ENCODE data around the gene CCSER1.
"Not testable (repeated sequence)": the region's sequence is repeated elsewhere in the genome, so short reads cannot be mapped to it uniquely, and the experiment has no call there.

The CCSER1 gene

DNA sequence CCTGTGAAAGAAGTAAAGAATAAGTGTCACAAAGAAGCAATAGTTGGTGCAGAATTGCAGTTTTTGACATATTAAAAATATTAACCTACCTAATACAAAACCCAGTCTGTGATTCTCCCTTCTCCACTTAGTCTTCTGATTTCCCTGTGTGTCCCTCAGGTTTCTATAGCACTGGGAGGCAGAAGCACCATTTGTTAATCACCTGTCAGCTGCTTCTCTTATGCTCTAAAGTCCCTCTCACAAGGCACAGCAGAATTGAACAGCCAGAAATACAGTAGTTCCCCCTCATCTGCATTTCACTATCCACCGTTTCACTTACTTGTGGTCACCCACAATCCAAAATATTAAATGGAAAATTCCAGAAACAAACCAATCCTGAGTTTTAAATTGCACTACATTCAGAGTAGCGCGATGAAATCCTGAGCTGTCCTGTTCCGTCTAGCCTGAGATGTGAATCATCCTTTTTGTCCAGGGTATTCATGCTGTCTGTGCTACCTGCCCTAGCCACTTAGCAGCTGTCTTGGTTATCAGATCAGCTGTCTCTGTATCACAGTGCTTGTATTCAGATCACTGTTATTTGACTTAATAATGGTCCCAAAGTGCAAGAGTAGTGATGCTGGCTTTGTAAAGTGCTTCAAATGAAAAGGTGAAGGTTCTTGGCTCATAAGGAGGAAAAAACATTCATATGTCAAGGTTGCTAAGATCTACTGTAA is 1192.5 kb downstream of the CCSER1 start:
- H3K4me1 Mint-ChIP-seq: no peaks in the 10 kb centered on the region
- H3K27ac Mint-ChIP-seq: no peak overlapping the region
- H3K9me3 Mint-ChIP-seq: peaks cover 6% of the 10 kb centered on the region
- no peak overlapping the region for H3K4me3 Mint-ChIP-seq
- no peaks in the 10 kb centered on the region for H3K36me3 Mint-ChIP-seq
- H3K27me3 Mint-ChIP-seq: no peaks in the 10 kb centered on the region

DNA sequence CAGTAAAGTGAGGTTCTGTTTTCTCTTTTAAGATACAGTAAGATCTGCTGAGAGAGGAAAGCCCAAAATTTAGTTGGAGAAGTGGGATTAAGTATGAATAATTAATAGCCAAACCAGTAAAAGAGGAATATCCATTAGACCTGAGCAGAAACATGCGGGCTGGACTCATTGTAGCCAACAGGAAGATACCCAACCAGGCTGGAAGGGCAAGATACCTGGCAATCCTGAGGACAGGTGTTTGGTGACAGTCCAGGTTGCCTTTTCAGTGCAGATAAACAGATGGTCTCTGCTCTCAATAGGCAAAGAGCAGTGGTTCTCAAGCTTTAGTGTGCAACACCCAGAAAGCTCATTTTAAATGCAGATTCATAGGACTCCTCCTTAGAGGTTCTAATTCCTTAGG is 1195.8 kb downstream of the CCSER1 start:
- no peak overlapping the region for H3K27ac Mint-ChIP-seq
- H3K9me3 Mint-ChIP-seq: no peaks in the 10 kb centered on the region
- no peaks in the 10 kb centered on the region for H3K27me3 Mint-ChIP-seq
- H3K4me1 Mint-ChIP-seq: no peaks in the 10 kb centered on the region
- H3K4me3 Mint-ChIP-seq: no peak overlapping the region
- no peaks in the 10 kb centered on the region for H3K36me3 Mint-ChIP-seq

DNA sequence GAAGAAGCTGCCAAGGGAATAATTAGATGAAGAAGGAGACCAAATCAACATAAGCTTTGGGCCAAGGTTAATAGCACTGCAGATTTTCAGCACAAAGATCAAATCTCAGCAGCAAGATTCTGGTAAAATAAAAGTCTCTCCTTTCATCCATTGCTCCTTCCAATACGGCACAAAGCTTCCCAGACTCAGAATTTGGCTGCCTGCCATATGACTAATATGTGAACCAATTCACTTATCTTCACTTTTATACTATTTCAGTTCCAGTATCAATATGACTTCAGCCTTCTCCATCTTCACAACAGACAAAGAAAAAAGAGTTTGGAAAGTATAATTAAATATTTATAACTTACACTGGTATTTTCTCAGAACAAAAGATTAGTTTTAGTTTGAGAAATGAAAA is 1198.3 kb downstream of the CCSER1 start:
- Mint-ChIP-seq H3K4me1 (no peaks in the 10 kb centered on the region), H3K36me3 (no peaks in the 10 kb centered on the region), H3K27ac (no peak overlapping the region), H3K27me3 (no peaks in the 10 kb centered on the region), H3K9me3 (peaks cover 5% of the 10 kb centered on the region), H3K4me3 (no peak overlapping the region)

DNA sequence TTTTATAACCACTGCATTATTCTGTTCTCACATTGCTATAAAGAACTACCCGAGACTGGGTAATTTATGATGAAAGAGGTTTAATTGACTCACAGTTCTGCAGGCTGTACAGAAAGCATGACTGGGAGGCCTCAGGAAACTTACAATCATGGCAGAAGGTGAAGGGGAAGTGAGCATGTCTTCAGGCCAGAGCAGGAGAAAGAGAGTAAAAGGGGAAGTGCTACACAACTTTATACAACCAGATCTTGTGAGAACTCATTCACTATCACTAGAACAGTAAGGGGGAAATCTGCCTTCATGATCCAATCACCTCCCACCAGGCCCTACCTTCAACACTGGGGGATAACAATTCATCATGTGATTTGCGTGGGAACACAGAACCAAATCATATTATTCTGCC is 1199.0 kb downstream of the CCSER1 start:
- not testable (repeated sequence) for H3K4me1 Mint-ChIP-seq, H3K36me3 Mint-ChIP-seq, H3K27me3 Mint-ChIP-seq, H3K9me3 Mint-ChIP-seq, H3K4me3 Mint-ChIP-seq, H3K27ac Mint-ChIP-seq

DNA sequence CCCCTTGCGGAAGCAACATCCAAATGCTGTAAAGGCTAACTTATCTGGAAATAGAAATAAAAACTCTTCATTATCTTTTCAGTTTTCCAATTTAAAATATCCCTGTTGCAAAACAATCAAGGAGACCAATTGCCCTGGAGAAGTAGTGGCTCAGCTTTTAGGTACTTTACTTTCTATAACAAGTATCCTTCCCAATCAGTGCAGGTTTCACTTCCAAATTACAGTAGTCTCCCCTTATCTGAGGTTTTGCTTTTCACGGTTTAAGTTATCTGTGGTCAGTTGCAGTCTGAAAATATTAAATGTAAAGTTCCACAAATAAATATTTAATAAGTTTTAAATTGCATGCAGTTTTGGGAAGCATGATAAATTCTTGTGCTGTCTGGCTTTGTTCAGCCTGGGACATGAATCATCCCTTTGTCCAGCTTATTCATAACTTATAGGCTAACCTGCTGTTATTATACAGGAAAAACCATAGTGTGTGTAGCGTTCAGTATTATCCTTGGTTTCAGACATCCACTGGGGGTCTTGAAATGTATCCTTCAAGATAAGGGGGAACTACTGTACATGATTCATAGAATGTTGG is 1203.5 kb downstream of the CCSER1 start:
- H3K4me3 Mint-ChIP-seq: no peak overlapping the region
- H3K36me3 Mint-ChIP-seq: no peaks in the 10 kb centered on the region
- H3K27ac Mint-ChIP-seq: no peak overlapping the region
- H3K9me3 Mint-ChIP-seq: peaks cover 5% of the 10 kb centered on the region
- H3K27me3 Mint-ChIP-seq: no peaks in the 10 kb centered on the region
- no peaks in the 10 kb centered on the region for H3K4me1 Mint-ChIP-seq

DNA sequence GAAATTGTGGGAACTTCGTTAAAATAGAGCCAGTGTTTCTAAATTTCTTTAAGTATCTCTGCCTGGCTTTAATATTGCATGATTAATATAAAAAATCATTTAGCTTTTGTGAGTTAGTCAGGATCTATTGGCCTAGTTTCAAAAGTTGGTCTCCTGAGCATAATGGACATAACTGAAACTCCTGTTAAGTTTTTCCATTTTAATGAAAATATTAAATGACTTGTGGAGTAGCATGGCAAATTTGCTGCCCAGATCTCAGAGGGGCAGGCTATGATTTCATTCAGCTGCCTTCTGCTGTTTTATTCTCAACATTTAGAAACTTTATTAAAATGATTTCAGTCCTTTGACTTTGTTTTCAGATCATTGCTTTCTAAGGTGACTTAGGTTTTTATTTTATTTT is 1213.6 kb downstream of the CCSER1 start:
- H3K27ac Mint-ChIP-seq: no peak overlapping the region
- no peaks in the 10 kb centered on the region for H3K36me3 Mint-ChIP-seq
- H3K27me3 Mint-ChIP-seq: no peaks in the 10 kb centered on the region
- H3K4me1 Mint-ChIP-seq: no peaks in the 10 kb centered on the region
- H3K4me3 Mint-ChIP-seq: no peak overlapping the region
- no peaks in the 10 kb centered on the region for H3K9me3 Mint-ChIP-seq

DNA sequence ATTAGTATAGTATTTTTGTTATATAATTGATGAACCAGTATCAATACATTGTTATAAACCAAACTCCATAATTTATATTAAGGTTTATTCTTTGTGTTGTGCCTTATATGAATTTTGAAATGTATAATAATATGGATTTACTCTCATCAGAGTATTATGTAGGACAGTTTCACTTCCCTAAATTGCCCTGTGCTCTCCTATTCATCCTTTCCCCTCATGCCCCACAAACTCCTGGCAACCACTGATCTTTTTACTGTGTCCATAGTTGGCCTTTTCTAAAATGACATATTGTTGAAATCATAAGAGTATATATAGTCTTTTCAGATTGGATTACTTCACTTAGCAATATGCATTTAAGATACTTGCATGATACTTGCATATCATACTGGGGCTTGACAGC is 1218.4 kb downstream of the CCSER1 start:
- Mint-ChIP-seq H3K27ac (no peak overlapping the region), H3K4me1 (no peaks in the 10 kb centered on the region), H3K4me3 (no peak overlapping the region), H3K36me3 (no peaks in the 10 kb centered on the region), H3K27me3 (no peaks in the 10 kb centered on the region), H3K9me3 (no peaks in the 10 kb centered on the region)

DNA sequence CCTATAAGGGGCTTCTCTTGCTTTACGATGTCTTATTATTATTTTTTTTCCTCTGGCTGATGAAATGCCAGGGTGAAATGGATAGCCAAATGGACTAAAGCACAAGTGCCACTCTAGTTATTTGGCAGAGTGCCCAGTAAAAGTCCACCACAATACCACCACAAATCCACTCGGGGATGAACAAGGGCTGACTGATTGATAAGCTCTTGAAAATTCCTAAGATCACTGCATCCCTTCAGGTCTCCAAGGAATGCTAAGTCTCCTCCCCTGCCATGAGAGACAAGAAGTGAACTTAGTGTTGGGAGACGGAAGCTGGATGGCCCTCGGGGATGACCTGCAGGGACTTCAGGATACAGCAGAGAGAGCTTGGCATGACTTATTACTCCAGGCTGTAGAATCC is 1229.3 kb downstream of the CCSER1 start:
- H3K4me3 Mint-ChIP-seq, H3K4me1 Mint-ChIP-seq, H3K36me3 Mint-ChIP-seq, H3K9me3 Mint-ChIP-seq, H3K27me3 Mint-ChIP-seq, H3K27ac Mint-ChIP-seq: not testable (repeated sequence)

DNA sequence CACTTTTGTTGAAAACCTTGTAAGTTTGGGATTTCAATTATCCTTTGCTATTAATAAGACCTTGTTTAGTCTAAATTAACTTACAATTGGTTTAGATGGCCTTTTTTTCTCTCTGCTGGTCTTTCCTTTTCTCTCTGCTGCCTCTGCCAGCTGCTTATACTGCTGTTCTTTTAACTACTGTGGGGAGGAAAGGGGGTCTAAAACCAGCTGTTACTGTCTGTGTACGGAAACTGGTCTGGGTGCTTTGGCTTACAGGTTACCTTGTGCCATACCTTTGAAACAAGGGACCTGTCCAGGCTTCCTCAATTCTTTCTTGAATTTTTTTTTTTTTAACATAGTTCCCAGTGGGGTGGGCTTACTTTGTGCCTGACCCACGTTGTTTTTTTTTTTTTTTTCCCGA is 1230.8 kb downstream of the CCSER1 start:
- not testable (repeated sequence) for H3K27me3 Mint-ChIP-seq, H3K27ac Mint-ChIP-seq, H3K4me3 Mint-ChIP-seq, H3K9me3 Mint-ChIP-seq, H3K36me3 Mint-ChIP-seq, H3K4me1 Mint-ChIP-seq

DNA sequence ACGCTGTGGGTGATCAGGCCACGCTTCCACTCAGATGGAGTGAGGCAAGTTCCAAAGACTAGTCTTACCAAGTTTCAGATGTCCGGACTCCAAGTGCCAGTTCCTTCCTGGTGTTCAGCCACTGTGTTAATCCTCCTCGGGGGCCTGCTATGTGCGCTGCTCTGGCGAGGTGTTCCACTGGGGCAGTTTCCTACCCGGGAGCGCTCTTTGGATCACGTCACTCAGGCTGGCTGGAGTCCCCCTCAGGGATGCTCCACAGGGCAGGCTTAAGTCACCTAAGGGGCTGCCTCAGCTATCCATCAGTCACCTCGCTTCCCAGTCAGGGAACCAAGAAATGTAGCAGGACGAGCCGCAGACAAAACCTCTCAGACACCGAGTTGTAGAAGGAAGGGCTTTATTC is 1231.4 kb downstream of the CCSER1 start:
- H3K9me3 Mint-ChIP-seq, H3K36me3 Mint-ChIP-seq, H3K4me3 Mint-ChIP-seq, H3K4me1 Mint-ChIP-seq, H3K27me3 Mint-ChIP-seq, H3K27ac Mint-ChIP-seq: not testable (repeated sequence)

DNA sequence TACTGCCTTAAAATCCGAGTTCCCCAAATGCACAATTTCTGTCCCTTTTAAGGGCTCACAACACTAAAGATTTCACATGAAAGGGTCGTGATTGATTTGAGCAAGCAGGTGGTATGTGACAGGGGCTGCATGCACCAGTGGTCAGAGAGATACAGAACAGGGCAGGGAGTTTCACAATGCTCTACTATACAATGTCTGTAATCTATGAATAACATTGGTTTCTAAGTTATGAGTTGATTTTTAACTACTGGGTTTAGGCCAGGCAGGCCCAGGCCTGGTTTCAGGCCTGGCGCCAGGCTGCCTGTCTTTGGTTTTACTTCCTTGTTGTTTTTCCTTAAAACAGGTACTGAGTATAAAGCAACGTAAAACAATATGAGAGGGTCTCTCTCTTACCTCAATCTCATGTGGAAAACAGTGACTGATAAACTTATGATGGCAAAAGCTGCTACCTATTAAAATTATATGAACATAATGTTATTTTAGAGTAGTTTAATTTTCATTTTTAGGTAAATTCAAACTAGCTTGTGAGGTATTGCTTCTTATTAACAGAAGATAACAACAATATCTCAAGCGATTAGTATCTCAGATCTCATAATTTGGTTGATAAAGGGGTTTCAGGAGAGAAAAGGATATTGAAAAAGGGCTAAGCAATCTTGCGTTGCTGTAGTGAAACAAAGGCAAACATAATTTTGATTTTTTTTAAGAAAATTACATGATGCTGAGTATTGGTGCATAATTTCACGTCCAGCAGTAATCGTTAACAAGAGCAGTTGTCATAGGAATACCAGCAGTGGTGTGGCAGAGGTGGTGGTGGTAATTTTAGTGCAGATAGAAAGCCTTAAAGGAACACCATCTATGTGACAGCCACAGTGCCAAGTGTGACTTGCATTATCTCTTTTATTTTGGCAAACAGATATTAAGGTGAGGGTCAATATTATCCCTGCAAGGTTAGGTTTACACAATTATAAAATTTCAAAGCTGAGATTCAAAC is 1232.1 kb downstream of the CCSER1 start:
- Mint-ChIP-seq H3K9me3 (no peaks in the 10 kb centered on the region), H3K4me3 (no peak overlapping the region), H3K4me1 (no peaks in the 10 kb centered on the region), H3K27me3 (no peaks in the 10 kb centered on the region), H3K27ac (no peak overlapping the region), H3K36me3 (no peaks in the 10 kb centered on the region)

DNA sequence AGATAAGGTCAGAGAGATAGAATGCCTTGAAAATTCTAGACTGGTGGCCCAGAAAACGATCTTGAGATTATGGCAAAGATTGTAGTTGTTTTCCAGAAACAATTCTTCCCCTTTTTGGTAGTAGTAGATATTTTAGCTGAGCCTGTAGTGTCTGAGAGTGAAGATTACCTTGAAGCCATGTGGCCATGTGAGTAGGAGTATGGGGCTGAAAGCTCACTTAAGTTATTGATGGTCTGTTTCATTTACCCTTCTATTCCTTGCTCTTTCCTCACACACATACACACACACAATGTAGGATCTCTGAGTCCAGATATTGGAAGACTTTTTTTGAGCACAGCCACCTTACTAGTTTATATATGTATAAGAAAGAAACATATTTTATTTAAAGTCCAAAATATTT is 1234.9 kb downstream of the CCSER1 start:
- Mint-ChIP-seq H3K27ac (no peak overlapping the region), H3K4me3 (no peak overlapping the region), H3K27me3 (no peaks in the 10 kb centered on the region), H3K9me3 (no peaks in the 10 kb centered on the region), H3K36me3 (no peaks in the 10 kb centered on the region), H3K4me1 (no peaks in the 10 kb centered on the region)

DNA sequence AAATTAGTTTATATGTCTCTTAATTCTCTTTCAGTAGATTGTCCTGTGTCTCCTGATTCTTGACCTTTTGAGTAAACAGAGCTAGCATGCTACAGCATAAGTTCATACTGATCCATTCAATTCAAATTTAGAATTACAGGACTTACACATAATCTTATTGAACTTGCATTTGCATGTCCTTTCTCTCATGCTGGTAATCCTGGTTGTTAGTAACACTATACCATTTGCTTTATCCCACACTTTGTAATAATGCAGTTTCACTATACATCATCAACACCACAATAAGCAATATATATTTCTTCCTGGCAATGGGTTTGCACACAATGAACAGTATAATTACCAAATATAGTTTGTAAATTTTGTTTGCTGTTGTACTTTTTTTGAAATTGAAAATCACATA is 1239.4 kb downstream of the CCSER1 start:
- Mint-ChIP-seq H3K4me3 (no peak overlapping the region), H3K27ac (no peak overlapping the region), H3K27me3 (no peaks in the 10 kb centered on the region), H3K9me3 (peaks cover 10% of the 10 kb centered on the region), H3K4me1 (no peaks in the 10 kb centered on the region), H3K36me3 (no peaks in the 10 kb centered on the region)

DNA sequence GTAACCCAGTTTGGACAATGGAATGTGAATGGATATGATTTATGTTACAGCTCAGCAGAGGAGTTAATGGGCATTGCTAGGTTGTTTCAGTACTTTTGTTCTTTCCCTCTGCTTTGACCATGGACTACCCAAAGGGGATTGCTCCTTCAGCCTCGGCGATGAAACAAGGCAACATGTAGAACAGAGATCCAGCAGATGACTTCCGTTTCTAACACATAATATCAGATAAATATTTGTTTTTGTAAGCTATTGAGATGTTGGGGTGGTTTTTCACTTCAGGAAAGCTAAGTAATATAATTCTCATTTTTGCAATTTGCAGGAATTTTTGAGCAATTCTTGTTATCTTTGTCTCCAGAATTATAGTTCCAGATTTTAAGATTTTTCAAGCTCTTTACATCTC is 1241.9 kb downstream of the CCSER1 start:
- Mint-ChIP-seq H3K4me3 (no peak overlapping the region), H3K36me3 (no peaks in the 10 kb centered on the region), H3K27me3 (no peaks in the 10 kb centered on the region), H3K4me1 (no peaks in the 10 kb centered on the region), H3K9me3 (peaks cover 11% of the 10 kb centered on the region), H3K27ac (no peak overlapping the region)

DNA sequence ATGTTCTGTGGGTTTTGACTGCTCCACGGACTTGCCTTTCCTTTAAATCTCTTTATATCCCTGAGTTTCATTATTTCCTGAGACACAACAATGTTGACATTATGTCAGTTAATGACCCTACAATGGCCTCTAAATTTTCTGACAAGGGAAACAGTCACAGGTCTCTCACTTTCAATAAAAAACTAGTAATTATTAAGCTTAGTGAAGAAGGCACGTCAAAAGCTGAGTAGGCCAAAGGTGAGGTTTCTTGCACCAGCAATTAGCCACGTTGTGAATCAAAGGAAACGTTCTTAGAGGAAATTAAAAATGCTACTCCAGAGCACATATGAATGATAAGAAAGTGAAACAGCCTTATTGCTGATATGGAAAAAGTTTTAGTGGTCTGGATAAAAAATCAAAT is 1246.4 kb downstream of the CCSER1 start:
- no peak overlapping the region for H3K27ac Mint-ChIP-seq
- peaks cover 5% of the 10 kb centered on the region for H3K9me3 Mint-ChIP-seq
- H3K4me3 Mint-ChIP-seq: no peak overlapping the region
- no peaks in the 10 kb centered on the region for H3K36me3 Mint-ChIP-seq
- no peaks in the 10 kb centered on the region for H3K4me1 Mint-ChIP-seq
- no peaks in the 10 kb centered on the region for H3K27me3 Mint-ChIP-seq

DNA sequence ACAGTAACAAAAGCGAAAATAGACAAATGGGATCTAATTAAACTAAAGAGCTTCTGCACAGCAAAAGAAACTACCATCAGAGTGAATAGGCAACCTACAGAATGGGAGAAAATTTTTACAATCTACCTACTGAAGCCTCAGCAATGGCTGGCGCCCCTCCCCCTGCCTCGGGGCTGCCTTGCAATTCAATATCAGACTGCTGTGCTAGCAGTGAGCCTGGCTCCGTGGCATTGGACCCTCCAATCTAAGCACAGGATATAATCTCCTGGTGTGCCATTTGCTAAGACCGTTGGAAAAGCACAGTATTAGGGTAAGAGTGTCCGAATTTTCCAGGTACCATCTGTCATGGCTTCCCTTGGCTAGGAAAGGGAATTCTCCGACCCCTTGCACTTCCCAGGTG is 1278.2 kb downstream of the CCSER1 start:
- H3K27me3 Mint-ChIP-seq, H3K4me1 Mint-ChIP-seq, H3K4me3 Mint-ChIP-seq, H3K27ac Mint-ChIP-seq, H3K36me3 Mint-ChIP-seq, H3K9me3 Mint-ChIP-seq: not testable (repeated sequence)

All from activated naive CD4-positive, alpha-beta T cell treated with anti-CD3 and anti-CD28 coated beads, Interleukin-2, amount 50 U/mL, for 24 hours (primary cell).